Adrenal gland (tissue), 5 donors: Measurements from ENCODE around the gene DMXL1.

ENCODE experiments used
- POLR2A ChIP-seq, 2 donors: fragments of 450-650 bp; IDR thresholded peaks; one replicate each; pipeline ENCODE4 v1.6.1; 2017; ENCODE audit warnings: antibody characterized with exemption in 2 of 2, mild to moderate bottlenecking in 2 of 2, moderate library complexity in 1 of 2
- TF ChIP-seq, protein P1 (sequence below), 6 experiments: fragments of 450-650 bp in 4 of 6; fragments of 200-600 bp in 2 of 6; sonication (generic) in 1 of 6; IDR thresholded peaks; 1 replicate in 5 of 6; 2 replicates in 1 of 6; pipeline versions ENCODE4 v1.5.1 to v1.8.0; 2016 to 2021; ENCODE audit warnings: antibody characterized with exemption in 6 of 6, mild to moderate bottlenecking in 2 of 6, moderate library complexity in 1 of 6
- donor health status: DM: no; HTN: no; CAD: no.

DNA sequence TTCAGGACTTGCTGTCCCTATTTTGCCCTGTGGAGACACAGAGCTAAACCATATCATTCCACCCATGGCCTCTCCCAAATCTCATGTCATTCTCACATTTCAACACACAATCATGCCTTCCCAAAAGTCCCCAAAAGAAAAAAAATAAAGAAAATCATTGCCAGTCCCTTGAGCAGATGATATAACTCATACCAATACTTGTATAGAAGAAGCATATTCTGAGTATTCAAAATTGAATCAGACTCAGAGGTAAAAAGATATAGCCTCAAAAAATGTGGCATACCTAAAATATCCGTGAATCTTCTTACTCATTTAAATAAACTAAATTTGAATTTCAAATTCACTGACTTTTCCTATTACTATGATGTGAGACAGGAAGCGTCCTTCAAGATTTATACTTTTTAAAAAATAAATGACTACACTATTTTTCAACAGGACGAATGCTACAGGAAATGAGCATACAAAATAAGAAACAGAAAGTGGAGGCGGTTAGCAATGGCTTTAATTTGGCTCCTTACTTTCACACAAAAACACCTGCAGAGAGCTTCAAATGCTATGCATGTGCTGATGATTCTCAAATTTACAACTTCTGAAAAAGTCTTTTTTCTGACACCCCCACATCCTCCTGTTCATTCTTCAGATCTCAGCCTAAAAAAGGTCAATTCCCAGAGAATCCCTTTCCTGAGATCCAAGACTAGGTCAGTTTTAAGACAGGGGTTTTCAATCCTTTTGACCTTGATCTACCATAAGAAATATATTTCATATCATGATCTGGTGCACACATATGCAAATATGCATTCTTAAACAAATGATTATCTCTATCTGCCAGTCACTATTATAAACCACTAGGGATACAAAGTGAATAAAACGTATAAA lies 39.6 kb upstream of the DMXL1 start:
- no peak for TF ChIP-seq POLR2A (IDR thresholded peaks at IDR 0.05)
- TF ChIP-seq, protein P1, sequence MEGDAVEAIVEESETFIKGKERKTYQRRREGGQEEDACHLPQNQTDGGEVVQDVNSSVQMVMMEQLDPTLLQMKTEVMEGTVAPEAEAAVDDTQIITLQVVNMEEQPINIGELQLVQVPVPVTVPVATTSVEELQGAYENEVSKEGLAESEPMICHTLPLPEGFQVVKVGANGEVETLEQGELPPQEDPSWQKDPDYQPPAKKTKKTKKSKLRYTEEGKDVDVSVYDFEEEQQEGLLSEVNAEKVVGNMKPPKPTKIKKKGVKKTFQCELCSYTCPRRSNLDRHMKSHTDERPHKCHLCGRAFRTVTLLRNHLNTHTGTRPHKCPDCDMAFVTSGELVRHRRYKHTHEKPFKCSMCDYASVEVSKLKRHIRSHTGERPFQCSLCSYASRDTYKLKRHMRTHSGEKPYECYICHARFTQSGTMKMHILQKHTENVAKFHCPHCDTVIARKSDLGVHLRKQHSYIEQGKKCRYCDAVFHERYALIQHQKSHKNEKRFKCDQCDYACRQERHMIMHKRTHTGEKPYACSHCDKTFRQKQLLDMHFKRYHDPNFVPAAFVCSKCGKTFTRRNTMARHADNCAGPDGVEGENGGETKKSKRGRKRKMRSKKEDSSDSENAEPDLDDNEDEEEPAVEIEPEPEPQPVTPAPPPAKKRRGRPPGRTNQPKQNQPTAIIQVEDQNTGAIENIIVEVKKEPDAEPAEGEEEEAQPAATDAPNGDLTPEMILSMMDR (IDR thresholded peaks at IDR 0.05): no peak
